HepG2 (cell line): ENCODE results near the gene YKT6. TPM values are rescaled to one million over a fixed set of nuclear protein-coding genes. Genes with fewer than 3 reads are reported as not detected.

Experiments used
- ARID5B ChIP-seq: IDR thresholded peaks from 2 replicates; pipeline ENCODE4 v1.4.0; 2020; ENCODE audit warnings: mild to moderate bottlenecking, missing genetic modification reagents
- CBX1 ChIP-seq: IDR thresholded peaks from one replicate; pipeline ENCODE4 v1.6.1; 2016; ENCODE audit warnings: antibody characterized with exemption, low read depth
- E2F1 ChIP-seq: sonication (generic); formaldehyde crosslinking; IDR thresholded peaks from 2 replicates; pipeline ENCODE4 v1.5.0; 2020; ENCODE audit warnings: missing genetic modification reagents
- FOSL2 ChIP-seq: sonication (generic); formaldehyde crosslinking; IDR thresholded peaks from 2 replicates; pipeline ENCODE4 v1.4.0; 2020; ENCODE audit warnings: missing genetic modification reagents
- FOXO1 ChIP-seq: sonication (generic); formaldehyde crosslinking; IDR thresholded peaks from 2 replicates; pipeline ENCODE4 v1.4.0; 2020; ENCODE audit warnings: missing genetic modification reagents
- GATA4 ChIP-seq: sonication (generic); IDR thresholded peaks from 2 replicates; pipeline ENCODE4 v1.6.1; 2016; ENCODE audit warnings: antibody characterized with exemption, low read depth, borderline replicate concordance
- IRF2 ChIP-seq: IDR thresholded peaks from 2 replicates; pipeline ENCODE4 v1.6.1; 2018; ENCODE audit warnings: missing genetic modification reagents, missing compliant biosample characterization
- KDM5B ChIP-seq: sonication (generic); formaldehyde crosslinking; IDR thresholded peaks from 2 replicates; pipeline ENCODE4 v1.4.0; 2020; ENCODE audit warnings: missing genetic modification reagents, mild to moderate bottlenecking, borderline replicate concordance
- KLF15 ChIP-seq: sonication (generic); formaldehyde crosslinking; IDR thresholded peaks from 2 replicates; pipeline ENCODE4 v1.8.1; 2023; ENCODE audit warnings: borderline replicate concordance, mild to moderate bottlenecking, inconsistent platforms, missing genetic modification reagents, mixed read lengths
- MED1 ChIP-seq: sonication (generic); formaldehyde crosslinking; IDR thresholded peaks from 2 replicates; pipeline ENCODE4 v1.4.0; 2020; ENCODE audit warnings: missing genetic modification reagents
- MXD1 ChIP-seq: sonication (generic); formaldehyde crosslinking; IDR thresholded peaks from 2 replicates; pipeline ENCODE4 v1.4.0; 2020; ENCODE audit warnings: mild to moderate bottlenecking, missing genetic modification reagents
- NCOR1 ChIP-seq: fragments of 200-600 bp; sonication (generic); IDR thresholded peaks from 2 replicates; pipeline ENCODE4 v1.7.0; 2017; ENCODE audit warnings: antibody characterized with exemption, low read length, borderline replicate concordance
- PCBP1 ChIP-seq: fragments of 200-400 bp; formaldehyde crosslinking; IDR thresholded peaks from 2 replicates; pipeline ENCODE4 v1.6.1; 2017; ENCODE audit warnings: mild to moderate bottlenecking, low read depth, low read length, borderline replicate concordance
- PHB2 ChIP-seq: fragments of 450-650 bp; IDR thresholded peaks from 2 replicates; pipeline ENCODE4 v1.6.1; 2018; ENCODE audit not compliant: partially characterized antibody
- SIX1 ChIP-seq: sonication (generic); formaldehyde crosslinking; IDR thresholded peaks from 2 replicates; pipeline ENCODE4 v1.4.0; 2020; ENCODE audit warnings: missing genetic modification reagents, borderline replicate concordance
- TAF1 ChIP-seq: sonication (generic); formaldehyde crosslinking; IDR thresholded peaks from 2 replicates; pipeline ENCODE4 v1.4.0; 2020; ENCODE audit warnings: missing genetic modification reagents
- TBX3 ChIP-seq: fragments of 450-650 bp; IDR thresholded peaks from 2 replicates; pipeline ENCODE4 v1.6.1; 2017; ENCODE audit warnings: antibody characterized with exemption, mild to moderate bottlenecking, inconsistent platforms, borderline replicate concordance
- YEATS2 ChIP-seq: sonication (generic); formaldehyde crosslinking; IDR thresholded peaks from 2 replicates; pipeline ENCODE4 v1.4.0; 2020; ENCODE audit warnings: missing genetic modification reagents, borderline replicate concordance
- ZMYM4 ChIP-seq: sonication (generic); formaldehyde crosslinking; IDR thresholded peaks from 2 replicates; pipeline ENCODE4 v1.8.1; 2023; ENCODE audit warnings: mild to moderate bottlenecking, missing genetic modification reagents
- ZNF225 ChIP-seq: sonication (generic); formaldehyde crosslinking; IDR thresholded peaks from 2 replicates; pipeline ENCODE4 v1.4.0; 2020; ENCODE audit warnings: mild to moderate bottlenecking, missing genetic modification reagents
- ZNF562 ChIP-seq: sonication (generic); formaldehyde crosslinking; IDR thresholded peaks from 2 replicates; pipeline ENCODE4 v1.8.0; 2022; ENCODE audit warnings: missing genetic modification reagents, borderline replicate concordance
- ZNF775 ChIP-seq: sonication (generic); formaldehyde crosslinking; IDR thresholded peaks from 2 replicates; pipeline ENCODE4 v1.4.0; 2020; ENCODE audit warnings: missing genetic modification reagents, mild to moderate bottlenecking, moderate library complexity, borderline replicate concordance
- ZNF83 ChIP-seq: sonication (generic); formaldehyde crosslinking; IDR thresholded peaks from 2 replicates; pipeline ENCODE4 v1.4.0; 2020; ENCODE audit warnings: missing genetic modification reagents, mild to moderate bottlenecking, borderline replicate concordance
- polyA plus RNA-seq, 8 experiments: library from polyadenylated mRNA; depleted of rRNA in 3 of 8; stranded (reverse) in 7 of 8; unstranded in 1 of 8; fragments of >200 nt; fragmentation: Illumina TruSeq in 4 of 8; extraction: Trizol in 4 of 8; gene quantifications; 2 replicates each; pipeline versions ENCODE4 v1.2.1 to v1.2.3, GENCODE V29; 2011 to 2016; ENCODE audit warnings: low read depth in 4 of 8, missing spikeins in 1 of 8, mixed read lengths in 1 of 8; ENCODE audit not compliant: insufficient read depth in 1 of 8
- total RNA-seq, 5 experiments: library from RNA; depleted of rRNA; stranded (reverse); fragments of >200 nt; fragmentation: Illumina TruSeq; extraction: Trizol; gene quantifications; 2 replicates each; pipeline ENCODE4 v1.2.3, GENCODE V29; 2016; ENCODE audit warnings: low read depth in 1 of 5

Gene YKT6
- total and polyA plus RNA-seq, 2 of the 13 experiments (the other 11 are each of a cell fraction or from before 2014, with no cell fraction given), result 52.2 to 60.3 TPM

- TF ChIP-seq ARID5B (CRISPR knock-in tag), result peak; percentile 35
- peak; percentile 57; the same call in 1 of the 2 replicates for TF ChIP-seq ZNF225 (CRISPR knock-in tag)
- TF ChIP-seq PCBP1, result 0 out of 2 replicates have a peak, but pooled peaks have one; percentile 77
- peak; percentile 66; the same call in 1 of the 2 replicates for TF ChIP-seq MED1
- TF ChIP-seq E2F1 (CRISPR knock-in tag), result peak; percentile 52; the same call in 1 of the 2 replicates
- no peak for TF ChIP-seq ZNF562 (CRISPR knock-in tag)
- no peak for TF ChIP-seq CBX1
- peak; percentile 42; the same call in 1 of the 2 replicates for TF ChIP-seq FOXO1 (CRISPR knock-in tag)
- peak; percentile 84 for TF ChIP-seq ZMYM4
- peak; percentile 87 for TF ChIP-seq IRF2 (CRISPR knock-in tag)
- TF ChIP-seq TBX3, result no peak
- TF ChIP-seq KDM5B, result 0 out of 2 replicates have a peak, but pooled peaks have one; percentile 46
- TF ChIP-seq ZNF775 (CRISPR knock-in tag), result no peak
- TF ChIP-seq MXD1 (CRISPR knock-in tag), result peak; percentile 44; the same call in 1 of the 2 replicates
- TF ChIP-seq KLF15 (CRISPR knock-in tag), result 0 out of 2 replicates have a peak, but pooled peaks have one; percentile 35
- TF ChIP-seq FOSL2 (CRISPR knock-in tag), result peak; percentile 21; the same call in 1 of the 2 replicates
- peak; percentile 90 for TF ChIP-seq YEATS2 (CRISPR knock-in tag)
- no peak for TF ChIP-seq ZNF83 (CRISPR knock-in tag)
- peak; percentile 84; the same call in 1 of the 2 replicates for TF ChIP-seq SIX1
- TF ChIP-seq TAF1 (CRISPR knock-in tag), result peak; percentile 77
- TF ChIP-seq NCOR1, result 0 out of 2 replicates have a peak, but pooled peaks have one; percentile 27
- no peak for TF ChIP-seq PHB2
- peak; percentile 14; the same call in 1 of the 2 replicates for TF ChIP-seq GATA4
These were observed at the start of gene YKT6 (continued) for GRCh38 chr7:44200699-44201461.
